Colon (tissue), 2 donors: ENCODE results near the gene TNIP1.

Experiments used
- FAIRE-seq: peaks from 2 replicates; lab custom pipeline; 2012; peaks lifted over from hg19 to GRCh38; lab: Jason Lieb, UNC
- donor health status: control.
- donor health status: control.

The TNIP1 gene

GRCh38 chr5:151083081-151083676 is 2.3 kb upstream of the TNIP1 start:
- FAIRE-seq = no peak

GRCh38 chr5:151082282-151082902 is 1.6 kb upstream of the TNIP1 start:
- FAIRE-seq = no peak

GRCh38 chr5:151081431-151082281 is 822 bp upstream of the TNIP1 start:
- no peak for FAIRE-seq

- FAIRE-seq = no peak
These were observed 809 bp downstream of the TNIP1 start for GRCh38 chr5:151079838-151080612.

- FAIRE-seq = no peak
These were observed 2.2 kb downstream of the TNIP1 start for GRCh38 chr5:151078490-151079262.

- no peak for FAIRE-seq
These were observed 2.9 kb downstream of the TNIP1 start for GRCh38 chr5:151077967-151078366.

- no peak for FAIRE-seq
These were observed 3.4 kb downstream of the TNIP1 start for GRCh38 chr5:151077419-151077818.

GRCh38 chr5:151076616-151077015 is 4.2 kb downstream of the TNIP1 start:
- no peak for FAIRE-seq

GRCh38 chr5:151075698-151076331 is 5.0 kb downstream of the TNIP1 start:
- no peak for FAIRE-seq

- no peak for FAIRE-seq
These were observed 6.3 kb downstream of the TNIP1 start for GRCh38 chr5:151074557-151074956.

- FAIRE-seq = no peak
These were observed 7.6 kb downstream of the TNIP1 start for GRCh38 chr5:151073280-151073679.

GRCh38 chr5:151072630-151073025 is 8.2 kb downstream of the TNIP1 start:
- no peak for FAIRE-seq

- FAIRE-seq = no peak
These were observed 8.8 kb downstream of the TNIP1 start for GRCh38 chr5:151071848-151072629.

GRCh38 chr5:151071021-151071420 is 9.8 kb downstream of the TNIP1 start:
- no peak for FAIRE-seq

- no peak for FAIRE-seq
These were observed 10.4 kb downstream of the TNIP1 start for GRCh38 chr5:151070449-151070848.

- no peak for FAIRE-seq
These were observed 12.2 kb downstream of the TNIP1 start for GRCh38 chr5:151068433-151069197.

GRCh38 chr5:151067632-151068432 is 13.0 kb downstream of the TNIP1 start:
- no peak for FAIRE-seq

- no peak for FAIRE-seq
These were observed 13.9 kb downstream of the TNIP1 start for GRCh38 chr5:151066920-151067319.

GRCh38 chr5:151065609-151066008 is 15.2 kb downstream of the TNIP1 start:
- FAIRE-seq = no peak
